ENCODE data around the gene SPPL2B.

GRCh38 chr19:2340496-2341243, 12.2 kb downstream of the SPPL2B start:
- no peak for TF ChIP-seq CTCF (IDR thresholded peaks at IDR 0.05)
- no peak for TF ChIP-seq POLR2A (IDR thresholded peaks at IDR 0.05)
- TF ChIP-seq EP300 (IDR thresholded peaks at IDR 0.05; ENCODE audit: low read depth) = no peak
- TF ChIP-seq POLR2AphosphoS5 (IDR thresholded peaks at IDR 0.05) = no peak
